IgD-negative memory B cell (primary cell): ENCODE results near the gene LRRC7. TPM values are rescaled to one million over a fixed set of nuclear protein-coding genes. Genes with fewer than 3 reads are reported as not detected.
A peak's percentile ranks its signal among the peaks of the same experiment; 100 is the strongest.

Source experiments
- H3K27ac Mint-ChIP-seq, 3 donors: one replicate each; pipeline ENCODE4 v1.8.0; 2020 to 2022; ENCODE audit warnings: mild to moderate bottlenecking in 3 of 3, mixed read lengths in 3 of 3, moderate library complexity in 1 of 3
- H3K27me3 Mint-ChIP-seq: one replicate; pipeline ENCODE4 v1.8.0; 2021; ENCODE audit warnings: mixed read lengths
- H3K36me3 Mint-ChIP-seq: one replicate; pipeline ENCODE4 v1.8.0; 2020; ENCODE audit warnings: mild to moderate bottlenecking, mixed read lengths
- H3K4me1 Mint-ChIP-seq, 3 donors: one replicate each; pipeline ENCODE4 v1.8.0; 2020 to 2022; ENCODE audit warnings: mixed read lengths in 3 of 3, mild to moderate bottlenecking in 1 of 3
- H3K4me3 Mint-ChIP-seq, 4 donors: one replicate each; pipeline ENCODE4 v1.8.0; 2020 to 2022; ENCODE audit warnings: mild to moderate bottlenecking in 4 of 4, mixed read lengths in 4 of 4, moderate library complexity in 3 of 4
- H3K9me3 Mint-ChIP-seq, 3 donors: one replicate each; pipeline ENCODE4 v1.8.0; 2020 to 2021; ENCODE audit warnings: mixed read lengths in 3 of 3, mild to moderate bottlenecking in 1 of 3
- polyA plus RNA-seq: library from polyadenylated mRNA; unstranded; fragments of 300-500 nt; fragmentation: Illumina TruSeq; gene quantifications from one replicate; pipeline ENCODE4 v1.2.3, GENCODE V29; 2021

The LRRC7 gene
- polyA plus RNA-seq, 1 donor from 2014 or later: not detected

GRCh38 chr1:70085521-70085920 is 517.8 kb downstream of the LRRC7 start:
- H3K27me3 Mint-ChIP-seq: no peaks in the 10 kb centered on the region
- no peak overlapping the region for H3K27ac Mint-ChIP-seq
- peaks cover 0 to 5% (median 4%) of the 10 kb centered on the region in 3 donors for H3K4me1 Mint-ChIP-seq
- no peak overlapping the region for H3K4me3 Mint-ChIP-seq
- peaks cover 2 to 9% (median 2%) of the 10 kb centered on the region in 3 donors for H3K9me3 Mint-ChIP-seq
- H3K36me3 Mint-ChIP-seq: no peaks in the 10 kb centered on the region

- Mint-ChIP-seq H3K27me3 (no peaks in the 10 kb centered on the region), H3K27ac (no peak overlapping the region), H3K4me3 (no peak overlapping the region), H3K4me1 (peaks cover 0 to 5% (median 4%) of the 10 kb centered on the region in 3 donors), H3K9me3 (peaks cover 2 to 9% (median 2%) of the 10 kb centered on the region in 3 donors), H3K36me3 (no peaks in the 10 kb centered on the region)
These were observed 519.2 kb downstream of the LRRC7 start for GRCh38 chr1:70086897-70087296.

- no peak overlapping the region for H3K27ac Mint-ChIP-seq
- H3K36me3 Mint-ChIP-seq: no peaks in the 10 kb centered on the region
- H3K4me3 Mint-ChIP-seq: no peak overlapping the region
- H3K9me3 Mint-ChIP-seq: peaks cover 0 to under 1% (median under 1%) of the 10 kb centered on the region in 3 donors
- H3K4me1 Mint-ChIP-seq: no peaks in the 10 kb centered on the region
- H3K27me3 Mint-ChIP-seq: no peaks in the 10 kb centered on the region
These were observed 522.4 kb downstream of the LRRC7 start for GRCh38 chr1:70090141-70090540.

GRCh38 chr1:70090875-70091274 is 523.2 kb downstream of the LRRC7 start:
- no peaks in the 10 kb centered on the region for H3K4me1 Mint-ChIP-seq
- H3K36me3 Mint-ChIP-seq: no peaks in the 10 kb centered on the region
- no peak overlapping the region for H3K27ac Mint-ChIP-seq
- H3K9me3 Mint-ChIP-seq: no peaks in the 10 kb centered on the region
- no peaks in the 10 kb centered on the region for H3K27me3 Mint-ChIP-seq
- H3K4me3 Mint-ChIP-seq: no peak overlapping the region

GRCh38 chr1:70091811-70092210 is 524.1 kb downstream of the LRRC7 start:
- H3K27me3 Mint-ChIP-seq: no peaks in the 10 kb centered on the region
- H3K4me1 Mint-ChIP-seq: no peaks in the 10 kb centered on the region
- H3K36me3 Mint-ChIP-seq: no peaks in the 10 kb centered on the region
- no peak overlapping the region for H3K4me3 Mint-ChIP-seq
- H3K27ac Mint-ChIP-seq: no peak overlapping the region
- no peaks in the 10 kb centered on the region for H3K9me3 Mint-ChIP-seq

- Mint-ChIP-seq H3K27ac (no peak overlapping the region), H3K27me3 (no peaks in the 10 kb centered on the region), H3K9me3 (no peaks in the 10 kb centered on the region), H3K4me3 (no peak overlapping the region), H3K36me3 (no peaks in the 10 kb centered on the region), H3K4me1 (no peaks in the 10 kb centered on the region)
These were observed 524.8 kb downstream of the LRRC7 start for GRCh38 chr1:70092526-70092925.

- Mint-ChIP-seq H3K27me3 (no peaks in the 10 kb centered on the region), H3K4me3 (no peak overlapping the region), H3K36me3 (no peaks in the 10 kb centered on the region), H3K27ac (no peak overlapping the region), H3K4me1 (no peaks in the 10 kb centered on the region), H3K9me3 (no peaks in the 10 kb centered on the region)
These were observed 525.7 kb downstream of the LRRC7 start for GRCh38 chr1:70093250-70093975.

GRCh38 chr1:70101231-70101630 is 533.5 kb downstream of the LRRC7 start:
- no peak overlapping the region for H3K4me3 Mint-ChIP-seq
- H3K4me1 Mint-ChIP-seq: no peaks in the 10 kb centered on the region
- H3K27ac Mint-ChIP-seq: no peak overlapping the region
- no peaks in the 10 kb centered on the region for H3K9me3 Mint-ChIP-seq
- no peaks in the 10 kb centered on the region for H3K36me3 Mint-ChIP-seq
- no peaks in the 10 kb centered on the region for H3K27me3 Mint-ChIP-seq

GRCh38 chr1:70101774-70102173 is 534.1 kb downstream of the LRRC7 start:
- Mint-ChIP-seq H3K4me1 (no peaks in the 10 kb centered on the region), H3K27me3 (no peaks in the 10 kb centered on the region), H3K4me3 (no peak overlapping the region), H3K27ac (no peak overlapping the region), H3K36me3 (no peaks in the 10 kb centered on the region), H3K9me3 (no peaks in the 10 kb centered on the region)

- Mint-ChIP-seq H3K27ac (no peak overlapping the region), H3K4me1 (no peaks in the 10 kb centered on the region), H3K36me3 (no peaks in the 10 kb centered on the region), H3K4me3 (no peak overlapping the region), H3K9me3 (no peaks in the 10 kb centered on the region), H3K27me3 (no peaks in the 10 kb centered on the region)
These were observed 536.0 kb downstream of the LRRC7 start for GRCh38 chr1:70103770-70104169.

GRCh38 chr1:70109241-70109640 is 541.5 kb downstream of the LRRC7 start:
- H3K4me1 Mint-ChIP-seq: no peaks in the 10 kb centered on the region
- H3K27me3 Mint-ChIP-seq: no peaks in the 10 kb centered on the region
- H3K27ac Mint-ChIP-seq: no peak overlapping the region
- no peaks in the 10 kb centered on the region for H3K36me3 Mint-ChIP-seq
- H3K9me3 Mint-ChIP-seq: no peaks in the 10 kb centered on the region
- H3K4me3 Mint-ChIP-seq: no peak overlapping the region

GRCh38 chr1:70112838-70113237 is 545.1 kb downstream of the LRRC7 start:
- H3K4me3 Mint-ChIP-seq: no peak overlapping the region

GRCh38 chr1:70115315-70115714 is 547.6 kb downstream of the LRRC7 start:
- Mint-ChIP-seq H3K4me3 (no peak overlapping the region), H3K27ac (no peak overlapping the region), H3K36me3 (no peaks in the 10 kb centered on the region)

More at GRCh38 chr1:70112838-70113237, 545.1 kb downstream of the LRRC7 start:
- H3K36me3 Mint-ChIP-seq: no peaks in the 10 kb centered on the region
- no peaks in the 10 kb centered on the region for H3K9me3 Mint-ChIP-seq
- H3K27ac Mint-ChIP-seq: no peak overlapping the region
- H3K27me3 Mint-ChIP-seq: no peaks in the 10 kb centered on the region
- H3K4me1 Mint-ChIP-seq: no peaks in the 10 kb centered on the region

GRCh38 chr1:70117046-70117445 is 549.3 kb downstream of the LRRC7 start:
- Mint-ChIP-seq H3K27ac (no peak overlapping the region), H3K4me3 (no peak overlapping the region), H3K9me3 (no peaks in the 10 kb centered on the region), H3K4me1 (no peaks in the 10 kb centered on the region), H3K27me3 (peaks cover 3% of the 10 kb centered on the region), H3K36me3 (no peaks in the 10 kb centered on the region)

More at GRCh38 chr1:70115315-70115714, 547.6 kb downstream of the LRRC7 start:
- Mint-ChIP-seq H3K9me3 (no peaks in the 10 kb centered on the region), H3K4me1 (no peaks in the 10 kb centered on the region), H3K27me3 (peaks cover 3% of the 10 kb centered on the region)

- Mint-ChIP-seq H3K4me3 (no peak overlapping the region), H3K27ac (no peak overlapping the region), H3K4me1 (peaks cover 0 to 3% (median 3%) of the 10 kb centered on the region in 3 donors), H3K9me3 (no peaks in the 10 kb centered on the region), H3K27me3 (no peaks in the 10 kb centered on the region), H3K36me3 (no peaks in the 10 kb centered on the region)
These were observed 566.4 kb downstream of the LRRC7 start for GRCh38 chr1:70134148-70134547.

- Mint-ChIP-seq H3K27ac (peak overlapping the region in 1 of 3 donors; percentile 21), H3K9me3 (no peaks in the 10 kb centered on the region), H3K27me3 (no peaks in the 10 kb centered on the region), H3K4me3 (no peak overlapping the region), H3K4me1 (no peaks in the 10 kb centered on the region), H3K36me3 (peaks cover 2% of the 10 kb centered on the region)
These were observed 572.6 kb downstream of the LRRC7 start for GRCh38 chr1:70140343-70140742.
